ACC112 (cell line): Measurements from ENCODE around the gene BBS7.
A peak's percentile ranks its signal among the peaks of the same experiment; 100 is the strongest.

Source experiments
- H2AFZ ChIP-seq: fragments of 200-600 bp; sonication (generic); one replicate; pipeline ENCODE4 v1.6.0; 2017; ENCODE audit warnings: antibody characterized with exemption, low read length; ENCODE audit not compliant: unreplicated experiment
- H3K27ac ChIP-seq: fragments of 200-600 bp; sonication (generic); 2 replicates; pipeline ENCODE4 v1.5.1; 2014; ENCODE audit warnings: low read depth, mild to moderate bottlenecking, antibody characterized with exemption, low read length, moderate library complexity
- H3K27me3 ChIP-seq: fragments of 200-600 bp; sonication (generic); 2 replicates; pipeline ENCODE4 v1.6.1; 2014; ENCODE audit warnings: mild to moderate bottlenecking, antibody characterized with exemption, low read length, moderate library complexity, mixed read lengths; ENCODE audit not compliant: insufficient read depth
- H3K36me3 ChIP-seq: fragments of 200-600 bp; sonication (generic); 2 replicates; pipeline ENCODE4 v1.6.1; 2016; ENCODE audit warnings: mild to moderate bottlenecking, antibody characterized with exemption, low read length, moderate library complexity, mixed read lengths; ENCODE audit not compliant: insufficient read depth
- H3K4me1 ChIP-seq: fragments of 200-600 bp; sonication (generic); one replicate; pipeline ENCODE4 v1.6.1; 2016; ENCODE audit warnings: low read length, mixed read lengths; ENCODE audit not compliant: insufficient read depth, unreplicated experiment, control insufficient read depth
- H3K4me3 ChIP-seq: fragments of 200-600 bp; sonication (generic); 2 replicates; pipeline ENCODE4 v1.5.1; 2014; ENCODE audit warnings: mild to moderate bottlenecking, low read depth, low read length
- H3K79me2 ChIP-seq: fragments of 200-600 bp; sonication (generic); one replicate; pipeline ENCODE4 v1.6.0; 2016; ENCODE audit warnings: low read length; ENCODE audit not compliant: control insufficient read depth, unreplicated experiment, insufficient read depth

BBS7 gene

DNA sequence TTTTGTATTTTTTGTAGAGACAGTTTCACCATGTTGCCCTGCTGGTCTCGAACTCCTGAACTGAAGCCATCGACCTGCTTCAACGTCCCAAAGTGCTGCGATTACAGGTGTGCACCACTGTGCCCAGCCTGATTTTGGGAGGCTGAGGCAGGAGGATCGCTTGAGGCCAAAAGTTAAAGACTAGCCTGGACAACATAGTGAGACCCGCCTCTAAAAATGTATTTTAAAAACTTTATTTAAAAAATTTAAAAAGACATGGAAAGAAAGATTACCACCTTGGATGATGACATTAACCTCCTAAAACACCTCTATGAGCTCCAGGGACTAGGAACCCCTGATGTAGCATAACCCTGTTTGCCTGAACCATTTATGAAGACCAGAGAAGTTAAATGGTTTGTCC is 5.8 kb upstream of the BBS7 start:
- Histone ChIP-seq H3K4me3 (no peak overlapping the region), H2AFZ (no peak overlapping the region), H3K27ac (no peak overlapping the region), H3K27me3 (no peaks in the 10 kb centered on the region), H3K36me3 (no peaks in the 10 kb centered on the region), H3K79me2 (no peaks in the 10 kb centered on the region), H3K4me1 (no peaks in the 10 kb centered on the region)

DNA sequence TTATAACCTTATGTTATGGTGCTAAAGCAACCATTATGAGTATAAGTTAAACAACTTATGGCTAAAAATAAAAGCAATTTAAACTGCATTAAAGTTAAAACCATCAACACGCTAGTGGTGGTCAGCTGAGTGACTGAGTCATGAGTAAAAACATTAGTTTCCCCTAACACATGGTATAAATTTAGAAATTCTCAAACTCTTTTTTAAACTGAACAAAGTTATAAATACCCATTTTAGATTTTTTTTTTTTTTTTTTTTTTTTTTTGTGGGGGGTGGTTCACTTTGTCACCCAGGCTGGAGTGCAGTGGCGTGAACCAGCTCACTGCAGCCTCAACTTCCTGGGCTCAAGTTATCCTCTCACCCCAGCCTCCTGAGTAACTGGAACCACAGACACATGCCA is 5.4 kb upstream of the BBS7 start:
- no peaks in the 10 kb centered on the region for H3K36me3 ChIP-seq
- no peak overlapping the region for H2AFZ ChIP-seq
- no peaks in the 10 kb centered on the region for H3K27me3 ChIP-seq
- no peaks in the 10 kb centered on the region for H3K4me1 ChIP-seq
- no peak overlapping the region for H3K27ac ChIP-seq
- no peaks in the 10 kb centered on the region for H3K79me2 ChIP-seq
- no peak overlapping the region for H3K4me3 ChIP-seq

GRCh38 chr4:121873604-121874003 is 3.3 kb upstream of the BBS7 start:
- Histone ChIP-seq H3K27me3 (no peaks in the 10 kb centered on the region), H3K36me3 (no peaks in the 10 kb centered on the region), H2AFZ (peak overlapping the region; percentile 1), H3K4me3 (no peak overlapping the region), H3K27ac (no peak overlapping the region), H3K79me2 (peaks cover 14% of the 10 kb centered on the region), H3K4me1 (peaks cover 8% of the 10 kb centered on the region)

GRCh38 chr4:121863799-121864198 is 6.5 kb downstream of the BBS7 start:
- no peaks in the 10 kb centered on the region for H3K27me3 ChIP-seq
- H3K4me1 ChIP-seq, result peaks cover 7% of the 10 kb centered on the region
- H3K36me3 ChIP-seq, result peaks cover 42% of the 10 kb centered on the region
- H2AFZ ChIP-seq, result no peak overlapping the region
- peaks cover 3% of the 10 kb centered on the region for H3K79me2 ChIP-seq
- H3K27ac ChIP-seq, result no peak overlapping the region
- H3K4me3 ChIP-seq, result no peak overlapping the region

DNA sequence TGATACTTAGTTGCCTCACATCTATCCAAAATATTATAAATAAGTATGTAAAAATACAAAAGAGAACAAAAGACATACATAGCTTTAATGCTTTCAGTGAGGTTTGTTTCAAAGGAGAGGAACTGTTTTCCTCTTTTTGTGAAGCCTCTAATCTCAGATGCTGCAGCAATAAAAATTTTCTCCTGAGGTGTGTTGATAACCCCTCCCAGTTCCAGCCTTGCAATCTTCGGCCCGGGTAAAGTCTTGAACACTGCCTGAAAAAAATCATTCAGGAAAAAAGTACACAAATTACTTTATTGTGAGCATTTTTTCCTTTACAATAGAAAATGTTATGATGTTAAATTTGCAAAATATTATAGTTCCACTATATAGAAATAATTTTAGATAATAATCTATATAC is 8.8 kb downstream of the BBS7 start:
- Histone ChIP-seq H3K36me3 (peaks cover 34% of the 10 kb centered on the region), H3K4me1 (peaks cover 5% of the 10 kb centered on the region), H3K27me3 (no peaks in the 10 kb centered on the region), H3K4me3 (no peak overlapping the region), H3K27ac (no peak overlapping the region), H3K79me2 (no peaks in the 10 kb centered on the region), H2AFZ (no peak overlapping the region)

- H3K27me3 ChIP-seq, result no peaks in the 10 kb centered on the region
- H3K27ac ChIP-seq, result peak overlapping the region; percentile 50
- H3K79me2 ChIP-seq, result no peaks in the 10 kb centered on the region
- H3K4me1 ChIP-seq, result peaks cover 5% of the 10 kb centered on the region
- peaks cover 28% of the 10 kb centered on the region for H3K36me3 ChIP-seq
- H2AFZ ChIP-seq, result no peak overlapping the region
- H3K4me3 ChIP-seq, result no peak overlapping the region
Measured at GRCh38 chr4:121860121-121860520, 10.2 kb downstream of the BBS7 start.

- no peak overlapping the region for H2AFZ ChIP-seq
- H3K79me2 ChIP-seq, result no peaks in the 10 kb centered on the region
- no peak overlapping the region for H3K27ac ChIP-seq
- H3K36me3 ChIP-seq, result peaks cover 19% of the 10 kb centered on the region
- no peak overlapping the region for H3K4me3 ChIP-seq
- H3K4me1 ChIP-seq, result no peaks in the 10 kb centered on the region
- H3K27me3 ChIP-seq, result no peaks in the 10 kb centered on the region
Measured at GRCh38 chr4:121851354-121851753, 18.9 kb downstream of the BBS7 start.

DNA sequence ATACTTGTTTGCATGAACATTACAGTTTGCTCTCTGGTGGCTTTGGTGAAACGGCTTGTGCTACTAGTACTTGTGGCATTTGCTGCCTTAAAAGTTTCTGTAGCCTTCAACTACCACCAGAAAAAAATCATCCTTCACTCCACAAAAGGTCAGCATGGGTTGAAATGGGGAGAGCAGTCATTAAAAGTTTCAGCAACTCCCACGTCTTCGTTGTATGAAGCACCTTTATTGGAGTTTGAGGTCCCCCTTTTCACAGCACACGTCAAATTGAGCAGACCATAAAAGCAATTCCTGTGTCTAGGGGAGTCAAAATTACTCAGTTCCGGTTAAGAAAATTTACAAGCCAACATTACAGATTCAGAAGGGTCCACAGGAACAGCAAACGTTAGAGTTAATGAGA is 23.6 kb downstream of the BBS7 start:
- Histone ChIP-seq H3K4me3 (no peak overlapping the region), H2AFZ (no peak overlapping the region), H3K4me1 (no peaks in the 10 kb centered on the region), H3K27me3 (no peaks in the 10 kb centered on the region), H3K36me3 (peaks cover 29% of the 10 kb centered on the region), H3K79me2 (no peaks in the 10 kb centered on the region), H3K27ac (no peak overlapping the region)

DNA sequence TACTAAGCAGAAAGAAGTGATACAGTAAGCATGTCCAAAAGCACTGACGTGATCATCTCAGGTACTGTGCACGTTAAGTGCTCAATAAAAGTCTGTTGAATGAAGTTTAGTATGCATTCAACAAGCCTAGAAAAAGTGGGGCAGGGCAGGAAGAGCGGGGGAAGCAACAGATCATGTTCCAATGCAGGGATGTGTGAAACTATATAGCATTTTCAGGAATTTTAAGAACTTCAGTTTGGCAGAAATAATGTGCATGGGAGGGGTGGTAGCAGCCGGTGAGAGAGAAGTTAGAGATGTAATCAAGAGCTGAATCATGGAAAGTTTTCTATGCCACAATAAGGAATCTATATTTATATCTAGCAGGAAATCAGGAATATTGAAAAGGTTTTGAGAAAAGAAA is 27.4 kb downstream of the BBS7 start:
- H2AFZ ChIP-seq, result no peak overlapping the region
- H3K27me3 ChIP-seq, result no peaks in the 10 kb centered on the region
- H3K36me3 ChIP-seq, result peaks cover 34% of the 10 kb centered on the region
- H3K4me3 ChIP-seq, result no peak overlapping the region
- no peaks in the 10 kb centered on the region for H3K4me1 ChIP-seq
- H3K79me2 ChIP-seq, result no peaks in the 10 kb centered on the region
- H3K27ac ChIP-seq, result no peak overlapping the region

DNA sequence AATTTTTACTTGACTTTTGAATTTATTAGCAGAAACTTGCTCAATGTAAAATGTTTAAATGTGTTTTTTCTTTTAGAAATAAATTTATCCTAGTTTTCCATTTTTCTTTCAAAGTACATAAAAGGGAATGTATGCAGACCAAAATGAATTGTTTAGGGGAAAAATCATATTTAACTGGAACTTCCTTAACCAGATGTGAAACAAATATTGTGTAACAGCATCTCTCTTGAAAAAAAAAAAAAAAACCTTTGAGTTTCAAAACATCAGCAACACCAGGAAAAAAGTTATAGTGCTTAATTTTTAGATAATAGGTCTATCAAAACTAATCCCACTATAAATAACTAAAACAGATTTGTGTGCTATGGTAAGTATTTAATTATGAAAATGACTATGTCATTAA is 32.1 kb downstream of the BBS7 start:
- Histone ChIP-seq H3K27ac (no peak overlapping the region), H3K79me2 (no peaks in the 10 kb centered on the region), H2AFZ (no peak overlapping the region), H3K4me3 (no peak overlapping the region), H3K27me3 (no peaks in the 10 kb centered on the region), H3K4me1 (no peaks in the 10 kb centered on the region), H3K36me3 (peaks cover 24% of the 10 kb centered on the region)

GRCh38 chr4:121829511-121829910 is 40.8 kb downstream of the BBS7 start:
- Histone ChIP-seq H3K4me1 (peaks cover 10% of the 10 kb centered on the region), H3K36me3 (peaks cover 26% of the 10 kb centered on the region), H3K4me3 (no peak overlapping the region), H3K27me3 (no peaks in the 10 kb centered on the region), H2AFZ (no peak overlapping the region), H3K79me2 (no peaks in the 10 kb centered on the region), H3K27ac (no peak overlapping the region)
